NCI-H460 (cell line): Measurements from ENCODE around the gene SECISBP2L. TPM values are rescaled to one million over a fixed set of nuclear protein-coding genes. Genes with fewer than 3 reads are reported as not detected.
"Not testable (repeated sequence)": the region's sequence is repeated elsewhere in the genome, so short reads cannot be mapped to it uniquely, and the experiment has no call there.

ENCODE experiments used
- DNase-seq: peaks from one replicate; pipeline ENCODE4 v3.0.0-alpha.2; 2016; ENCODE audit warnings: low read depth; ENCODE audit errors: extremely low read depth
- total RNA-seq: library from RNA; depleted of rRNA; stranded (reverse); fragments of >200 nt; shearing (Covaris generic); gene quantifications from 2 replicates; pipeline ENCODE4 v1.2.3, GENCODE V29; 2014

SECISBP2L gene
- total RNA-seq, 1 experiment from 2014 or later = 29.2 TPM

DNA sequence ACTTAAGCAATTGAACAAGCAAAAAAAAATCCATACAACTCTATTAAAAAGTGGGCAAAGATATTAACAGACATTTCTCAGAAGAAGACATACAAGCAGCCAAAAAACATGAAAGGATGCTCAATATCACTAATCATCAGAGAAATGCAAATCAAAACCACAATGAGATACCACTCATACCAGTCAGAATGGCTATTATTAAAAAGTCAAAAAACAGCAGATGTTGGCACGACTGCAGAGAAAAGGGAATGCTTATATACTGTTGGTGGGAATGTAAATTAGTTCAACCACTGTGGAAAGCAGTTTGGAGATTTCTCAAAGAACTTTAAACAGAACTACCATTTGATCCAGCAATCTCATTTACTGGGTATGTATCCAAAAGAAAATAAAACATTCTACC is 75.3 kb downstream of the SECISBP2L start:
- not testable (repeated sequence) for DNase-seq

DNA sequence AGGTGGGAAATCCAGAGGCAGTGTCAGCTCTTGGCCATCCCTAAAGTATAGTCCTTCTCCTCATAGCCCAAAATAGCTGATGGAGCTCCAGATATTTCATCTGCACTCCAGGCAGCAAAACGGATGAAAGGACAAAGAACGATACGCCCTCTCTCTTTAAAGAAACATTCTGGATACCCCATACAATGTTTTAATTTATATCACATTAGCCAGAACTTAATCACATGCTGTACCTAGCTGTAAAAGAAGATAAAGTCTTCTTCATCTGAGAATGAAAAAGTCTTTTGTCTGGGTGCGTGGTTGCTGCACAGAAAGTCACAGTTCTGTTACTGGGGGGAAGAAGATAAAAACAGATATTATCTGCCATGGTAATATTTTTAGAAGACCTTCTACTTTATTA is 78.2 kb downstream of the SECISBP2L start:
- no peak for DNase-seq

GRCh38 chr15:48967336-48967735 is 78.9 kb downstream of the SECISBP2L start:
- no peak for DNase-seq

GRCh38 chr15:48966595-48967301 is 79.5 kb downstream of the SECISBP2L start:
- DNase-seq = no peak

- DNase-seq = peak; percentile 74
Observed at GRCh38 chr15:48965972-48966371, 80.3 kb downstream of the SECISBP2L start.

- no peak for DNase-seq
Observed at GRCh38 chr15:48964898-48965297, 81.3 kb downstream of the SECISBP2L start.

DNA sequence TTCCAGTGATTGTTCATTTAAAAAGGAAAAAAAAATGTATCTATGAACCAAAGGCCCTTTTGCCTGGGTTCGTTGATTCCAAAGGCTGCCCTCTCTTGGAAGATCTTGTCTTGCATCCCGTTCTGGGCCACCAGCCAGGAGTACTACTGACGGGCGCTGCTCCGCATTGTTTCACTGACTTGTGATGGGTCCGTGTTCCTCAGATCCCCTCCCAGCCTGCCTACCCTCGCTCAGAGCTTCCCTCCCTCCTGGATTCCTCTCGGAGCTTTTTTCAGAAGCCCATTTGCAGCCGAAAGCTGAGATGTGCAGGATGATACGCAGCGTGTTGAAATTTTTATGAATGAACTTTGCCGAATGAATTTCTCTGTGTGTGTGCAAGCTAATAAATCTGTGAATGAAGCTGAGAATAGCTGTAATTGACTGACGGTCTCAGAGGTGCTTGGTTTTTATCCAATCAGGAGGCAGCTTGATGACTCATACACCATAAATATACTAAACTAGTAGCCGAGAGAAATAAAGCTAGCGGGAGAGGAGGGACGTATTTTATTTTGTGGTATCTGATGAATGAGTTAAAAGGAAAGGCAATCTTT is 82.6 kb downstream of the SECISBP2L start, which contains the start of gene SHC4:
Gene SHC4 (minus strand): TSS at position 396 of the 590 bp plus-strand sequence. CDS start 904 bp downstream, outside the sequence.
- DNase-seq = peak; percentile 67

DNA sequence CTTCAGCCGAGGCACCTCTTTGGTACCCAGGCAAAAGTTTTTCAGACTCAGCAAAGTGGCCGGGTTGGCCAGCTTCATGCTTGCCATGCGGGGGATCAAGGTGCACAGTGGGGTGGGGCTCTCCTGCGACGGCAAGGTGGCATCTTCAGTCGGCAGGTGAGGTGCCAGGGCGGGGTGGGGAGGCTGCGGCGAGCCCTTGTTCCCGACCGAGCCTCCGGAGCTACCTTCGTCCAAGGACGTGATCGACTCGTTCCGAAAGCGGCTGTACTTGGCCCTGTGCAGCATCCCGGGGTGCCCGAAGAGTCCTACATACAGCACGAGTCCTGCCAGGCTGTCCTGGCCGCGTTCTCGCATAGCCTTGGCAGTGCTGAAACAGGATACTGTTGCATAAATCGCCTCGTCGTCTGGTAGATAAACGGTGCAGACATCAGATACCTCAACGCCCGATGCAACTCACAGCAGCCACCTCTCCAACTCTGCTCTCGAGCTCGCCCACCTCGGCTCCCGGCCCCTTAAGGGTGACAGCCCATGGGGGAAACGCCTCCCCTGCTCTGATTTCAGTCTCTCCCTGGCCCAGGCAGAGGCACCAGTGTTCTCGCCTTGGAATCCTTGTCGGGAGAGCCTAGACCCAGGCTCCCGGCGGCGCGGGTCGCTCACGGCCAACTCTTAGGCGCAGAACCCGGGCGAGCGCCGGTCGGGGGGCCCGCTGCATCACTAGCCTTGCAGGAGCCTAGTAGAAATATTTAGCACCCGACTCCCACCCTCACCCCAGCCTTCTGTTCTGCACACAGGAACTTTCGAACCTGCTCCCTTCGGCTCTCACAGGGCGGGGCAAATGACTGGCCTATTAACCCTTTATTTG is 83.4 kb downstream of the SECISBP2L start:
- DNase-seq = no peak

DNA sequence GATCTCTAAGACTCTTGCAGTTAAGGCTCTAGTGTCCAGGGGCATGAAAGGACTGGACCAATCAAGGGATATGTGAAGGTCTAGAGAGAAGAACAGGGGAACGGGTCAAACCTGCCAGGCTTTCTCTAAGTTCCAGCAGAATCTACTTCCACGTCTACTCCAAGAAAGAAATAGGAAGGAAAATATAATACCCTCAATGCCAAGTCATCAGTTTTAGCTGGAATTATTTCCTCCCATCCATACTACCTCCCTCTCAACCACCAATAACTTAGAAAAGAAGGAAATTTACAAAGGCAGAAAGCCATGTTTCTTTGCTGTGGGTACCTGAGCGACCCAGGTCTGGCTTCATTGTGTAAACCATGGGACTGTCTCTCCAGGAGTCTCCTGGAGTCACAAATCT is 90.3 kb downstream of the SECISBP2L start:
- DNase-seq = no peak

DNA sequence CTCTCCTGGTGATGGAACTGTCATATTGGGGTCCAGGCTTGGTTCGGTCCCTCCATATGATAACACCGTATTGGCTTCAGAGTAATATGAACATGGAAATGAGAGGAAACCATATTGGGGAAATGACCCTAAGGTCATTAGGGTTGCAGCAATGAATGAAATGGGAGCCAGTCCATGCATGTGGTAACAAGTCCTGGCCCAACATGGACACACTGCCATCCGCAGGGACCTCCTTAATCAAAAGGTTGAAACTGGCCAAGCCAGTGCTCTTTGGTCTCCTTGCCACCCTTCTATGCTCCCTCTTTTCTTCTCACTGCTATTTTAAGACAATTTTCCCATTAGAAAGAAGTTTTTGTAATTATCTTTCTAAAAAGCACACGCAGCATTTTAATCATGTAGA is 90.9 kb downstream of the SECISBP2L start:
- no peak for DNase-seq

DNA sequence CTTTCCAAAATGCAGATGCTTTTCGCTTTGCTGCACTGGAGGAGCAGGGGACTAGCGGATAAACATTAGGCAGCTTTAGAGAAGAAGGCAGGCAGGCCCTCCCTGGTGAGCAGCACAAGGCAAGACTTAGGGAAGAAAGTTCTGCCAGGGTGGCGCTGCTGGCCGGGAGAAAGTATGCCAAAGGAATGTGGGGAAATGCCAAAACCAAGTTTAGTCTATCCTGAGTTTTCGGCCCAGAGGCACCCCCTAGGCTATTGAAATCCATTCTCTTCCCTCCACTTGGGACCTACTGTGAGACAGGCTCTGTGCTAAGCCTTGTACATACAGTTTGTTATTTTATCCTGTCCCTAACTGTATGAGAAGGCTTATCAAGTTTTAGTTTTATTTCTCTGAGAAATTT is 91.7 kb downstream of the SECISBP2L start:
- no peak for DNase-seq

DNA sequence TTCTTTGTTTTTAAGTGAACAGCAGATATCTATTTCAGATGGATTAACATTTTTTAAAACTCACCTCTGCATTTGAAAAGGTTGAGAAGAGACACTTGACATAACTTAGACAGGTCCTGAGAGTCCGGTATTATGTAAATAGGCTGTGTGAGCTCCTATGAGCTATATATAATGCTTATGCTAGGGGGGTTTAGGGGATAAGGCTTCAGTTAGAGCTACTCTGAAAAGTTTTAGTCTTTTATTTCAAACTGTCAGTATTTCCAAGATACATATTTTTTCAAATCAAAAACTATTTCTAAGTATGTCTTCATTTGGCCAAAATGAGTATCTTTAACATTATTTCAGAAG is 99.4 kb downstream of the SECISBP2L start:
- DNase-seq = no peak

DNA sequence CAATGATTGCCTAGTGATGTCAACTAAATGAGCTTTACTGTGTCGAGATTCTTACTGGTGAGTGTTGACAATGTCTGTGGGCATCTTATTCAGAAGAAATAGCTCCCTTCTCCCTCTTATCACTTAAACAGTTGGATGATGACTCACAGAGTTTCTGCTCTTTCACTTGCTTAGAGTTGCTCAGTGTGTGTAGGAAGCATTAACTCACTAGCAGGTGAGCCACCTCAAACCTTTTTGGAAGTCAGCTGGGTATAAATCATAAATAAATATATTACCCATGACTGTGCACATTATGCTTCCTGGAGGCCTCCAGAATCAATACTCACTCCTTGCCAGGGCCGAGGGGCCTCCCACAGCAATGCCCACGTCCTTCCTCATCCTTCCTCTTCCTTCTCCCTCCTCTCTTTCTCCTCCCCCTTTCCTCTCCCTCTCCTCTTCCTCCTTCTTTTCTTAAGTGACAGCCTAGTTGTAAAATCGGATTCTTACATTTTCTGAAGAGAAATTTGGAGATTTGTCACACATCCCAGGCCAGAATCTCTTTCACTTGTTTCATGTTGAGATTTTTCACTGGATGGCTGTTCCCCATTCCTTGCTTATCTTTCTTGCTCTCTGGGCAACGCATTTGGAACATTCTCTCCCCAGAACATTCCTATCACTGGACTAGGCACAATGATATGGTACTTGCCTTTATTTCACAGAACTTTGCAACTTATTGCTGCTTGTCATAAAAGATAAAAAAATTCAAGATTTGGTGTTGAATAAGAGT is 100.0 kb downstream of the SECISBP2L start:
- no peak for DNase-seq

GRCh38 chr15:48945386-48945785 is 100.9 kb downstream of the SECISBP2L start:
- DNase-seq = no peak

GRCh38 chr15:48941904-48942303 is 104.3 kb downstream of the SECISBP2L start:
- DNase-seq = no peak

GRCh38 chr15:48940508-48940907 is 105.7 kb downstream of the SECISBP2L start:
- no peak for DNase-seq

- no peak for DNase-seq
Observed at GRCh38 chr15:48939648-48940047, 106.6 kb downstream of the SECISBP2L start.
